GM12873 (cell line): ENCODE measurements around the gene KBTBD13.

Experiments used
- CTCF ChIP-seq: IDR thresholded peaks from 2 replicates; pipeline ENCODE4 v1.5.1; 2012; ENCODE audit warnings: low read depth, mild to moderate bottlenecking, moderate library complexity, low read length, control low read depth; ENCODE audit not compliant: insufficient read depth; ENCODE audit errors: missing control alignments

Gene KBTBD13

DNA sequence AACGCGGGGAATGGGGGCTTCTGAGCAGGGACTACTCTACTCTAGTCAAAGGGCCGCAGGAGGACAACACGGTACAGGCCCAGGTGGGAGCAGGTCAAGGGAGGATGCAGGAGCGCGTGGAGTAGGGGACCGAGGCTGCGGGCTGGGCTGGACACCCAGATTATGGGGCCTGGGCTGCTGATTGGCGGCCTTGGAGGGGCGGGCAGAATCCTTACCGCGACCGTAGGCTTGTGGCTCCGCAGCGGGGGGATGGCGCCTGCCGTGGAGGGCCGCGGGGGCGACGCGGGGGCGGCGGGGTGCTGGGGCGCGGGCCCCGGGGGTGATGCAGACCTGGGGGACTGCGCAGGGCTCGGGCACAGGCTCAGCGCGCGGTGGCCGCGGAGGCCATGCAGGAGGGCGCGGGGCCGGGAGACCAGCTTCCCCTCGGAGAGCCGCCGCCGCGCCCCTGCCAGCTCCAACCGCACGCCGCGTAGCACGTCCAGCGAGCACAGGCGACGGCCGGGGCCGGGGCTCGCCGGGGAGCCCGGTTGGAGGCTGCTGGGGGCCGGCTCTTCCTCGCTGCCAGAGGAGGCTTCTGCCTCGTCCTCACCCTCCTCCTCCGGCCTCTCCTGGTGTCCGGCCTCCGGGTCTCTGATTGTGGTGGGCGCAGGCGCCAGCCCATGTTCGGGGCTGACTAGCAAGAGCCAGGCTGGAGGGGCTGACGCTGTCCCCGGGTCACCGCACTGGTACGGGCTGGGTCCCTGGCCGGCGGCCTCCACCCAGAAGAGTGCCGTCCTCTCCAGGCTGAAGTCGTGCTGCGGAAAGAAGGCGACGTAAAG, 25.6 kb downstream of the KBTBD13 start:
- TF ChIP-seq CTCF = no peak

DNA sequence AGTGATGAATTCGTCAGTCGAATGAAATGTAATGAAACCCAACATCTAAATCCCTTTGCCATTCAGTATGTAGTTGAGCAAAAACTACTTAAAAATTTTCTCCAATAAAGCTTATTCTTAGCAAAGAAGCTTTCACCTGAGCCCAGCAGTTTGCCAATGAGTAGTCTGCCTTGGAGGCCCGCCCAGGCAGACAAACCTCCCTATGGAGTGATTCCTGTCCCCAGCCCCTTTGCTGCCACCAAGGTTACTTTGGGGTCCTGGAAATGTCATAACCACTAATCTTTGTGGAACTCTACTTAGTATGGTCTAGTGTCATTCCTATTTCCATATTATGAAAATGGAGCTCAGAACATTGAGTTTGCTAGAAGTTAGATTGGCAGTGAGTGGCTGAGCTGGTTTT, 26.4 kb downstream of the KBTBD13 start:
- no peak for TF ChIP-seq CTCF

DNA sequence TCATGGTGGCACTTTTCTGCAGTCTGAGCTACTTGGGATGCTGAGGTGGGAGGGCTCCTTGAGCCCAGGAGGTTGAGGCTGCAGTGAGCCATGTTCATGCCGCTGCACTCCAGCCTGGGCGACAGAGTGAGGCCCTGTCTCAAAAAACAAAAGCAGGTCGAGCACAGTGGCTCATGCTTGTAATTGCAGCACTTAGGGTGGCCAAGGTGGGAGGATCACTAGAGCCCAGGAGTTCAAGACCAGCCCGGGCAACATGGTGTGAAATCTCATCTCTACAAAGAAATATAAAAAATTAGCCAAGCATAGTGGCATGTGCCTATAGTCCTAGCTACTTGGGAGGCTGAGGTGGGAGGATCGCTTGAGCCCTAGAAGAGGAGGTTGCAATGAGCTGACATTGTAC, 28.5 kb downstream of the KBTBD13 start:
- TF ChIP-seq CTCF = no peak

- no peak for TF ChIP-seq CTCF
These were observed 29.6 kb downstream of the KBTBD13 start for GRCh38 chr15:65106011-65106590.

DNA sequence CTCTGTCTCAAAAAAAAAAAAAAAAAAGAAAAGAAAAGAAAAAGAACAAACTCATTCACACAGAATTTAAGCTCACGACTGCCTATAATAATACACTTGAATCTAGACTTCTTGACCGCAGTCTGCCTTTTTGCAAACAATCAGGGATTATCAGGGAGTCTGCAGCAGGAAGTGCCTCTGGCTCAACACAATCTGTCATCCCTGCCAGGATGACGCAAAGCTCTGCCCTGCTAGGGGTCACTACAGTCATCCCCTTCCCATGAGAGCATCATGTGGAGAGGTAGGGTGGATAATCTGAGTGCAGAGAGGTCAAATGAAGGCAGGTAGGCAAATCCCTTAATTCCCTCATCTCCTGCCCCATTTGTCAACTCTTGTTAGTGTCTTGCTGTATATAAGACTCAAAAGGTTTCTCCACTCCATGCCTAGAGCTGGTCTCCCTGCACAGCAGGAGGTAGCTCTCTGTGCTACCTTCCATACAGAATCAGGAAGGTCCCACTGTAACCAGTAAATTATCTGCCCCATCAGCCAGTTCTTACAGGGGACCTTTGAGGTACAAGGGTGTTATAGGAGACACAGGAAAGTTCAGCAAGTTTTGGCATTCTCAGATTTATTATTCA, 34.2 kb downstream of the KBTBD13 start:
- no peak for TF ChIP-seq CTCF

DNA sequence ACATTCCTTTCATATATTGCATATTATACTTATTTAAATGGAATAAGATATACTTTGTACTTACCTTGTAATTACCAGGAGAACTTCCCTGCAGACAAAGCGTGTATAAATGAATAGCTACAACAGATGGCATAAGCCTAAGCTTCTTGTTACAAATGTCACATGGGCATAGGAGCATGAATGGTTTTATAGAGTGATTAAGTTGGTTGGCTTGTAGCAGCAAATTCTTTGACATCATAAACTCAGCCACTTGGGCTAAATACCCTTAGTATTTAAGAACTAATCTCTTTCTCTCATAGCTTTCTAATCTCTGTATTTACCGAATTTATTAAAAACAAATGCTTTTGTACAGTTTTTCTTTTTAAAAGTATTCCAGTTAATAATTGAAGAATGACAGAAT, 38.5 kb downstream of the KBTBD13 start, which contains the start of gene UBAP1L:
Gene UBAP1L, minus strand, starts transcription at position 115 of the 400 bp plus-strand sequence. CDS start 8,985 bp downstream, outside the sequence.
- no peak for TF ChIP-seq CTCF

DNA sequence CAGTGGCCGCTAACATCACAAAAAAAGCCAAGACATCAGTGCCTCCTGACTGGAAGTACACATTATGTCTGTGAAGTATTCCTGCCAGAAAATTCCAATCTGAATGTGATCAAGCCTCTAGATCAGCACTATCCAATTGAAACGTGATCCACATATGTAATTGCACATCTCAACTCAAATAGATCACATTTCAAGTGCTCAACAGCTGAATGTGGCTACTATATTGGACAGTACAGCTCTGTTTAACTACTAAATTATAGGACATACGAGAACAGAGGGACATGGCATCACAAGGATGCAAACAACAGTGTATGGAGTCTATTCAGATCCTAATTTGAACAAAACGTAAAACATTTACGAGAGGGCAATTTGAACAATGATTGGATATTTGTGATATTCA, 39.0 kb downstream of the KBTBD13 start:
- TF ChIP-seq CTCF = no peak
